ENCODE data around the gene CST6. TPM values are rescaled to one million over a fixed set of nuclear protein-coding genes. Genes with fewer than 3 reads are reported as not detected.

The CST6 gene
- total RNA-seq, 1 donor from 2014 or later: not detected

DNA sequence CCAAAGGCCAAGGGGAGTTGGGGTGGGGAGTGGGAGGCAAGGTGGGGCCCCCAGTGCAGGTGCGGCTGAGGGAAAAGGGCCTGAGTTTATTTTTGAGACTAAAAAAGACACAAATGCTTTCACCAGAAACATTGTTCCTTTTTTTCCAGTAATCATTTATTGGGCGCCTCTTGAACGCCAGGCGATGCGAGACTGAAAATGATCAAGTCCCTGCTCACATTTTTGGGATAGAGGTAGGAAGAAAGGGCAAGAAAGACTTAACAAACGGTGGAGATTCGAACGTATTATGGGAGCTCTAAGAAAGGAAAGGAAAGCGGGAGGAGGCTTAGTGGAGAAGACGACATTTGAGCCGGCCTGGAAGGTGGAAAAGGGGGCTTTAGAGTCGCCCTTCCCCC is 39.6 kb downstream of the CST6 start:
- Histone ChIP-seq H3K27me3 (no peaks in the 10 kb centered on the region), H3F3A (ENCODE audit: low read depth) (peaks cover 28% of the 10 kb centered on the region), H3K4me1 (peaks cover 22% of the 10 kb centered on the region), H3K79me2 (ENCODE audit: low read depth) (peaks cover 52% of the 10 kb centered on the region), H3K9me3 (ENCODE audit: low read depth) (no peaks in the 10 kb centered on the region), H2AFZ (replicated peaks) (no peak overlapping the region), H3K9ac (peak overlapping the region; percentile 38), H3K27ac (peak overlapping the region; percentile 92), H3K4me3 (peak overlapping the region; percentile 80), H3K4me2 (peak overlapping the region; percentile 87), H4K20me1 (ENCODE audit: low read depth) (peaks cover 11% of the 10 kb centered on the region), H3K36me3 (peaks cover 6% of the 10 kb centered on the region)
- Mint-ChIP-seq H3K9me3 (no peaks in the 10 kb centered on the region), H3K4me1 (peaks cover 42% of the 10 kb centered on the region), H3K4me3 (peak overlapping the region; percentile 96), H3K27me3 (ENCODE audit: insufficient read depth, low read depth) (no peaks in the 10 kb centered on the region), H3K36me3 (peaks cover 17% of the 10 kb centered on the region), H3K27ac (peak overlapping the region; percentile 99)
- TF ChIP-seq CTCF (IDR thresholded peaks at IDR 0.05) (no peak), EZH2 (IDR thresholded peaks at IDR 0.05) (peak; percentile 41), EZH2phosphoT487 (IDR thresholded peaks at IDR 0.05) (no peak)
- DNase-seq (ENCODE audit: low spot score): no peak

DNA sequence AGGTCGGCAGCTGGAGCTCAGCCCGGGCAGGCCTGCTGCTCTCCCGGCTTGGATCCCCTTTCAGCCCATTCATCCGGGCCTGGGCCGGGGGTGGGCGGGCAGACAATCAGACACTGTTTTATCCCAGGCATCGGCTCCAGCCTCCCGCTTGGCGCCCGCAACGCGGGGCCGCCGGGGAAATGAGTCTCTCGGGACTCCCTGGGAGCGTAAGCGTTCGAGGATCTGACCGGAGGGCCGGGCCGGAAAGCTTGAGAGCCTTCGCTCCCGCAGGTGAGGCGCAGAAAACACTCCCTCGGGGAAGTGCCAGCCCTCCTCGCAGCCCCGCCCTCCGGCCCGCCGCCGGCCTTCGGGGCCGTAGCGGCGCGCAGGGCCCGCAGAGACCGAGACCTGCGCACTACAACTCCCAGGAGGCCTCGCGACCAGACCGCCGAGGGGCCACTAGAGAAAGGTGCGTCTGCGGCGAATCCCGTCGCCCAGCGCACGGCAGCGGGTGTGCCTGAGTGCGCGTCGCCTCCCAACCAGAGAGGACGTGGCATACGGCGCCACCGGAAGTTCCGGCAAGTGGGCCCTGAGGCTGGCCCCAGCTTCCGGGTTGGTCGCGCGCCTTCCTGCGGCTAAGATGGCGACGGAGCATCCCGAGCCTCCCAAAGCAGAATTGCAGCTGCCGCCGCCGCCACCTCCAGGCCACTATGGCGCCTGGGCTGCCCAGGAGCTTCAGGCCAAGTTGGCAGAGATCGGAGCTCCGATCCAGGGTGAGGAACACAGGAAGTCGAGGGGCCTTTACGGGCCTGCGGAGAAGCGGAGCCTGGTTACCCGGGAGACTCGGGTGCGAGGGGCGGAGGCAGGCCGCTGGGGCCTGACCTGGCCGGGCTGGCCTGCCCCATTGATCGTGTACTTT is 40.2 kb downstream of the CST6 start, which contains the start of gene SF3B2:
Gene SF3B2 (plus strand): TSS at position 599 of the 898 bp plus-strand sequence. CDS start 21 bp downstream, at position 620.
- DNase-seq (ENCODE audit: low spot score): peak; percentile 100
- Histone ChIP-seq H3K4me1 (peaks cover 22% of the 10 kb centered on the region), H3K27me3 (no peaks in the 10 kb centered on the region), H4K20me1 (ENCODE audit: low read depth) (peaks cover 11% of the 10 kb centered on the region), H3K27ac (peak within 1 kb of the TSS; percentile 92), H3K36me3 (peaks cover 6% of the 10 kb centered on the region), H3F3A (ENCODE audit: low read depth) (peaks cover 28% of the 10 kb centered on the region), H3K4me2 (peak within 1 kb of the TSS; percentile 92), H3K79me2 (ENCODE audit: low read depth) (peaks cover 48% of the 10 kb centered on the region), H3K9me3 (ENCODE audit: low read depth) (no peaks in the 10 kb centered on the region), H3K9ac (peak within 1 kb of the TSS; percentile 91), H3K4me3 (peak within 1 kb of the TSS; percentile 80), H2AFZ (replicated peaks) (peak within 1 kb of the TSS; percentile 13)
- Mint-ChIP-seq H3K4me3 (peak within 1 kb of the TSS; percentile 96), H3K27me3 (ENCODE audit: insufficient read depth, low read depth) (peaks cover 1% of the 10 kb centered on the region), H3K27ac (peak within 1 kb of the TSS; percentile 99), H3K36me3 (peaks cover 22% of the 10 kb centered on the region), H3K9me3 (no peaks in the 10 kb centered on the region), H3K4me1 (peaks cover 42% of the 10 kb centered on the region)
- TF ChIP-seq CTCF (IDR thresholded peaks at IDR 0.05): peak; percentile 11
- no peak for TF ChIP-seq EZH2phosphoT487 (IDR thresholded peaks at IDR 0.05)
- peak; percentile 1 for TF ChIP-seq EZH2 (IDR thresholded peaks at IDR 0.05)

DNA sequence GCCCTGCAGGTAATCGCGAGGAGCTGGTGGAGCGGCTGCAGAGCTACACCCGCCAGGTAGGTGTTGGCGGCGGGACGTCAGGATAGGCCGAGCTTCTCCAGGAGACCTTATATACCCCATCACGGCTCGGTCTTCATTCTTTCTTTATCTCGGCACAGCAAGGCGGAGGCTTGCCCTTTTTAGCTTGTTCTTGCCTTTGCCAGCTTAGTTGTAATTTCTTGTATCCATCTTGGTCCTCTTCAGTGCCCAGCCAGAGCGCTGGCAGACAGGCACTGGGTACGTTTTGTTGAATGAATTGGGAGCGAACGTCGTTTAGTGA is 40.8 kb downstream of the CST6 start:
- Mint-ChIP-seq H3K4me3 (peak overlapping the region; percentile 96), H3K36me3 (peaks cover 25% of the 10 kb centered on the region), H3K27me3 (ENCODE audit: insufficient read depth, low read depth) (peaks cover 5% of the 10 kb centered on the region), H3K9me3 (no peaks in the 10 kb centered on the region), H3K27ac (peak overlapping the region; percentile 88), H3K4me1 (peaks cover 41% of the 10 kb centered on the region)
- Histone ChIP-seq H3K27ac (peak overlapping the region; percentile 9), H3F3A (ENCODE audit: low read depth) (peaks cover 28% of the 10 kb centered on the region), H2AFZ (replicated peaks) (peak overlapping the region; percentile 13), H3K9me3 (ENCODE audit: low read depth) (no peaks in the 10 kb centered on the region), H3K79me2 (ENCODE audit: low read depth) (peaks cover 42% of the 10 kb centered on the region), H3K9ac (peak overlapping the region; percentile 91), H3K36me3 (peaks cover 6% of the 10 kb centered on the region), H4K20me1 (ENCODE audit: low read depth) (peaks cover 11% of the 10 kb centered on the region), H3K4me2 (peak overlapping the region; percentile 92), H3K4me3 (peak overlapping the region; percentile 80), H3K27me3 (no peaks in the 10 kb centered on the region), H3K4me1 (peaks cover 22% of the 10 kb centered on the region)
- no peak for TF ChIP-seq EZH2 (IDR thresholded peaks at IDR 0.05)
- no peak for TF ChIP-seq CTCF (IDR thresholded peaks at IDR 0.05)
- TF ChIP-seq EZH2phosphoT487 (IDR thresholded peaks at IDR 0.05): no peak
- DNase-seq (ENCODE audit: low spot score): no peak

Measured in neural progenitor cell (in vitro differentiated cells).